HG03565 (cell line): Measurements from ENCODE around the gene ANKMY1.
"Not testable (repeated sequence)": the region's sequence is repeated elsewhere in the genome, so short reads cannot be mapped to it uniquely, and the experiment has no call there.

ENCODE experiments used
- ATAC-seq: cut with Tn5 transposase; IDR thresholded peaks from one replicate; pipeline ENCODE4 v1.9.1; 2021; ENCODE audit warnings: mild to moderate bottlenecking, moderate library complexity; ENCODE audit not compliant: unreplicated experiment

Gene ANKMY1

GRCh38 chr2:240556553-240557100, 1.2 kb downstream of the ANKMY1 start:
- ATAC-seq: no peak

DNA sequence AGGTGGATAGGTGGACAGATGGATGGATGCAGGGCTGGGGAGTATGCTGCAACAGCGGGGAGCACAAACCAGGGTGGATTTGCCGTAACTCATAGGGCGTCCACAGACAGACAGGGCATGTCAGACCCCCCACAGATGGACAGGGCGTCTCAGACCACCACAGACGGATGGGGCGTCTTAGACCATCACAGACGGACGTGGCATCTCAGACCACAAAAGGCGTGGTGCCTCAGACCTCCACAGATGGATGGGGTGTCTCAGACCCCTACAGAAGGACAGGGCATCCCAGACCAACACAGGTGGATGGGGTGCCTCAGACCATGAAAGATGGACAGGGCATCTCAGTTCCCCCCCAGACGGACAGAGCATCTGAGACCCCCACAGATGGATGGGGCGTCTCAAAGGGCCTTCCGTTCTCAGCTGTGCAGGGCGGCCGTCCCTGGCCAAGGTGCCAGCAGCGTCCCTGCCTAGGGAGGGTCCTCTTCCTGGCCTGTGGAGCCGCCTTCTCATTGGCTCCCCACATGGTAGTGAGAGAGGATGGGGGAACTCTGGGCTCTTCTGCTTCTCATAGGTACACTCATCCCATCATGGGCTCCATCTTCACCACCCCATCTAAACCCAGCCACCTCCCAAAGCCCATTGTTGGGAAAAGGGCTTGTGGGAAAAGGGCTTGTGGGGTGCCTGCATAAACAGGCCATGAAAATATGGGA, 2.1 kb downstream of the ANKMY1 start:
- ATAC-seq: no peak

DNA sequence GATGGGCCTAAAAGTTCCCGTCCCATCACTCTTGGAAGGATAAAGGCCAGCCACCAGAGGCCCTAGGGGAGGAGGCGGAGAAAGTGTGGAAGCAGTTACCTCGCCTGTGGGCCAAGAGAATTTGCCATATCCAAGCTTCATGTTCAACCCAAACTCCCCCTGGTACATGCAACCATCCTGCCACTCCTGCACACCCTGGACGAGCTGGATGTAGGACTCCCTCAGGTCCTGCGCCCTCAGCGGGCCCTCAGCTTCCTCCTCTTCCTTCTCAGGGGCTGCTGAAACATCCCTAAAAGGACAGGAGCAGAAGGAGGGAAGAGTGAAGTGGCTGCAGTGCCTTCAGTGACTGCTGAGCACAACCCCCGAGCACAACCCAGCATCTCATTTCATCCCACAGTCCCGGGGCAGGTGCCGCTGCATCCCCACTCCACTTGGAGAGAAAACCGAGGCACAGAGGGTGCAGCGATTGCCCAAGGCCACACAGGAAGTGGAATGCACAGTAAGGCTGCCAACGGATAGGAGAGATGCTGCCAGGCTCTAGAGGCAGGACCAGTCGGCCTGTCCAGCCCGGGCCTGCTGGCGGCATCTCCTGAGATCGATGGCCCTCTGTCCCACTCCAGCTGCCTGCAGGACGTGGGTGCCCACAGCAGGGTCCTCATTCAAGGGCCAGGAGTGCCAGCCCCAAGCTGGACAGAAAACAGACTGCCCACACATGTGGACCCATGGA, 2.9 kb downstream of the ANKMY1 start:
- no peak for ATAC-seq

GRCh38 chr2:240553956-240554480, 3.8 kb downstream of the ANKMY1 start:
- ATAC-seq: no peak

DNA sequence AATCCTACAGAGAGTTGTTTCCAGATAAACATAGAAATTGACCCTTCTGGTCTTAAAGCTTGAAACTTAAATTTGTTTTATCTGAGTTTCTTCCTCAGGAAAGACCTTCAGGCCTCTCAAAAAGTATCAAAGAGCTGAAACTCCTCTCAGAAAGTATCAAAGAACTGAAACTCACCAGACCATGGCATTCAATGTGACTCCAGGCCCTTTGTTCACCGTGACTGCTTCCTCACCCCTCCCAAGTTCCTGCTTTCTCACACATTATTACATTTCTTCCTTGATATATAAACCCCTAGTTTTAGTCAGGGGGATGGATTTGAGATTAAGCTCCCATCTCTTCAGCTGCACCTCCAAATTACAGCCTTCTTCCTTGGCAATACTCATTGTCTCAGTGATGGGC, 6.0 kb downstream of the ANKMY1 start:
- no peak for ATAC-seq

- ATAC-seq: no peak
Measured at GRCh38 chr2:240551288-240551687, 6.5 kb downstream of the ANKMY1 start.

GRCh38 chr2:240539906-240540305, 17.9 kb downstream of the ANKMY1 start:
- ATAC-seq: no peak

DNA sequence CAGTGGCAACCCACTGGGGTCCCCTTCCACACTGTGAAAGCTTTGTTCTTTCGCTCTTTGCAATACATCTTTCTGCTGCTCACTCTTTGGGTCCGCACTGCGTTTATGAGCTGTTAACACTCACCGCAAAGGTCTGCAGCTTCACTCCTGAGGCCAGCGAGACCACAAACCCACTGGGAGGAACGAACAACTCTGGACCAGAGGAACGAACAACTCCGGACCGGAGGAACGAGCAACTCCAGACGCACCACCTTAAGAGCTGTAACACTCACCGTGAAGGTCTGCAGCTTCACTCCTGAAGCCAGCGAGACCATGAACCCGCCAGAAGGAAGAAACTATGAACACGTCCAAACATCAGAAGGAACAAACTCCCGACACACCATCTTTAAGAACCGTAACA, 18.7 kb downstream of the ANKMY1 start:
- not testable (repeated sequence) for ATAC-seq

GRCh38 chr2:240538031-240538780, 19.6 kb downstream of the ANKMY1 start:
- ATAC-seq: no peak

GRCh38 chr2:240532031-240532775, 25.6 kb downstream of the ANKMY1 start:
- ATAC-seq: no peak

- no peak for ATAC-seq
Measured at GRCh38 chr2:240531038-240531437, 26.8 kb downstream of the ANKMY1 start.

DNA sequence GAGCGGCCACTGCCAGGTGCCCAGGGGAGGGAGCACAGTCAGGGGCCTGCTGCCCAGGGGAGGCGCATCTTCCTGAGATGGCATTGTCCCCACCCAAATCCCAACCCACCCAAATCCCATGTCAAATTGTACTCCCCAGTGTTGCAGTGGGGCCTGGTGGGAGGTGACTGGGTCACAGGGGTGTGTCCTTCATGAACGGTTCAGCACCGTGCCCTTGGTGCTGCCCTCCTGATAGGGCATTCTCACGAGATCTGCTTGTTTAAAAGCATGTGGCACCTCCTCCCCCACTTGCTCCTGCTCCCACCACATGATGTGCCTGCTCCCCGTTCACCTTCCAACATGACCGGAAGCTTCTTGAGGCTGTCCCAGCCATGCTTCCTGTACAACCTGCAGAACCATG, 27.6 kb downstream of the ANKMY1 start:
- no peak for ATAC-seq

GRCh38 chr2:240529344-240529999, 28.3 kb downstream of the ANKMY1 start:
- ATAC-seq: no peak

- ATAC-seq: no peak
Measured at GRCh38 chr2:240528406-240529040, 29.3 kb downstream of the ANKMY1 start.

GRCh38 chr2:240527153-240527750, 30.5 kb downstream of the ANKMY1 start:
- no peak for ATAC-seq

DNA sequence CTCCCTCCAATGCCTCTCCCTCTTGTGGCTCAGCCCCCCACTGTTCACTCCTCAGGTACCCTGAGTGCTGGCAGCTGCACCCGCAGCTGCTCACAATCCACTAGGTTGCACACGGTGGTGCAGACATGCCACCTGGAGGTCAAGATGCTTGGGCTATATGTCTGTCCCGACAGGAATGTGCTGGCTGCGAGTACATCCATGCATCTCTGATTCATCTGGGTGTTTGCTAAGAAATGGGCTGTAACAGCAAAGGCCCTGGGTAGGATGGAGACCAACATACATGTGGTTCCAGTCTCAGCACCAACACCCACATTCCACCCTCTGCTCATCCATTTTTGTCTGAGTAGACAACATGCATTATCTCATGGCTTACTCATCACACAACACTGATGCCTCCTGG, 31.3 kb downstream of the ANKMY1 start:
- ATAC-seq: no peak

DNA sequence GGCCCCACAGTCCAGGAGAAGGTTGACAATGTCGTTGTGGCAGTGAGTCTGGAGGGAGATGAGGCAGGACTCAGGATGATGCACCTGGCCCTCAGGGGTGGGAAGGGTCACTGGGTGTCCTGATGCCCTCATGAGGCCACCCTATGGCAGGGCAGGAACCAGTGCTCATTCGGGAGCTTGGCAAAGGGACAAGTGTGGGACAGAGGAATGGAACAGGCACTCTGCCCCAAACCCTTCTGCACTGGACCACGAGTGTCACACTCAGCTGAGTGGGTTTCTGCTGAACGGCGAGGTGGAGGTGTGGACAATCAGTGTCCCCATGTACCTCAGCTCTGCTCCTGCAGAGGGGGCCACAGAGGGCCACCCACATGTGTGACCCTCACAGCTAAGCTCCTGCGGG, 32.0 kb downstream of the ANKMY1 start:
- ATAC-seq: no peak

DNA sequence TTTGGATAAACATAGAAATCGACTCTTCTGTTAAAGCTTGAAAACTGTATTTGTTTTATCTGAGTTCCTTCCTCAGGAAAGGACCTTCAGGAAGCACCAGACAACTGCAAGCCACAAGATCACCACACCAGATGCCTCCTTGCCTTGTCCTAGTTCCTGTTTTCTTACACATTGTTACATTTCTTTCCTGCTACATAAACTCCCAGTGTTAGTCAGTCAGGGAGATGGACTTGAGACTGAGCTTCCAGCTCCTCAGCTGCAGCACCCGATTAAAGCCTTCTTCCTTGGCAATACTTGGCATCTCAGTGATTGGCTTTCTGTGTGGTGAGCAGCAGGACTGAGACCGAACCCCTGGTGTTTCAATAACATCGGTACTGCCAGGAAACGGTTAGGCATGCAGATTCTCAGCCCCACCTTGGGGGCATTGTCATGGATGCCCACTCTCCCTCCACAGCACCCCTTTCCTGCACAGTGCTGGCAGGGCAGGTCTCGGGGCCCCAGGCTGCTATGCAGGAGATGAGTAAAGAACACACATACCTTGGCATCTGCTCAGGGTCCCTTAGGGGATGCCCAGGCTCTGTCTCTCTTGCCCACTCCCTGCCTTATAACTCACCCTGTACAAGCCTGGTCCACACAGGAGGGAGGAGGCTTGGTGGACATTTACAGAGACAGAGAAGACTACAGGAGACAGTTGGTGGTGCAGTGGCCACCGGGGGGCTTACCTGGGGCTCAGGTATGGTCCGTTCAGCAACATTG, 32.6 kb downstream of the ANKMY1 start:
- ATAC-seq: no peak
